ENCODE results near the gene RNF146.
"Not testable (repeated sequence)": the region's sequence is repeated elsewhere in the genome, so short reads cannot be mapped to it uniquely, and the experiment has no call there.

RNF146 gene

DNA sequence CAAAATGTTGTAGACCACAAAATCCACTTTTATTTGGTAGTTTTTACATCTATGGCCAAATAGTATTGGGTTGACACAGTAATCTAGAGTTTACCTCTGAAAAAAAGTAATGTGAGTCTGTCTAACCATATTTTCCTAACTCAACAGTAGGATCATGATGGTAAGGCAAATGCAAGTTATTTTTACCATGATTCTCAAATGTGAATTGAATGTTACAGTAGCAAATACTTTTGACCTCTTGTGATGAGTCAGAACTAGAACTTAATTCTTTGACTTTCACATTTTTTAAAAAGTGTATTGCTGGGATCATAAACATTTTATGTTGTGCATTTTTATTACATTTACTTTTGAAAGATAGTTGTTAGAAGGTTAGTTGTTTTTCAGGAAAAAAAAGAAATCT lies 22.0 kb downstream of the RNF146 start:
- no peak for DNase-seq

DNA sequence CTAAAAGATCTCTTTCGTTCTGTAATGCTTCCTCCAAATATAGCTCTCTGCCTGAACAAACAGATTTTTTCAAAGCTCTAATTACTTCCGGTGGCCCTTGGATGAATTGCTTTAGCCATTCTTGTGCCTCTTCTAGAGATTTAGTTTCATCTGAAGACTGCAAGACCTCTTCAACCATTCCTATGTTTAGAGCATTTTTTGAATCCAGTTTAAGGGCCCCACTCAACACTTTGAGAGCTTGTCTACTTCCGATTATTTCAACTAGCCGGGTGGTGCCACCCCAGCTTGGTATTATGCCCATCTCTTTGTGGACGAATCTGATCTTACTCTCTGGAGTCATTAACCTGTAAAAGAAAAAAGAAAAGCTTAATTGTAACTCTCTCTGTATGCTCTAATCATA lies 23.3 kb downstream of the RNF146 start:
- no peak for DNase-seq

GRCh38 chr6:127290391-127291265 lies 24.0 kb downstream of the RNF146 start:
- DNase-seq = no peak

- no peak for DNase-seq
Observed at GRCh38 chr6:127291495-127291894, 24.8 kb downstream of the RNF146 start.

DNA sequence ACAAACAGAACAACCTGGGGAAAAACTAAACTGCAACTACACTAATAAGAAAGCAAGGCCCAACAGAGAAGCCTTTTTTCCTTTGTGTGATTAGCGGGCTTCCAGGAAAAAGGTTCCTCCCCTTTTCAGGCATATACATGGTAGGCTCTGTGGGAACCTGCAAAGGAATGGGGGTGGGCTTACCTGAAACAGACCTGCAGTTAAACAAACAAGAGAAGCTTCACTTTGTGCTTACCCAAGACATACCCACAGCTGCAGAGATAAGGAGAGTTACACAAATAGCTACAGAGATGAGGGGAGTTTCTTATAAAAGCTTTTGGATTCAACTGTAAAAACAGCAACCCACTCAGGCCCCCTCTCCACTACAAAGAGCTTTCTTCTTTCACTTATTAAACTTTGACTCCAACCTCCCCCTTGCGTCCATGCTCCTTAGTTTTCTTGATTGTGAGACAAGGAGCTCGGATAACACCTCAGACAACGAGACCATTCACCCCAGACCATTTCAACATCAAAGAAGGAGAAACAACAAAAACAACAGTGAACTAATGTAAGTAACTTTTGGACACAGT lies 30.9 kb downstream of the RNF146 start:
- DNase-seq = no peak

GRCh38 chr6:127298475-127298874 lies 31.8 kb downstream of the RNF146 start:
- no peak for DNase-seq

DNA sequence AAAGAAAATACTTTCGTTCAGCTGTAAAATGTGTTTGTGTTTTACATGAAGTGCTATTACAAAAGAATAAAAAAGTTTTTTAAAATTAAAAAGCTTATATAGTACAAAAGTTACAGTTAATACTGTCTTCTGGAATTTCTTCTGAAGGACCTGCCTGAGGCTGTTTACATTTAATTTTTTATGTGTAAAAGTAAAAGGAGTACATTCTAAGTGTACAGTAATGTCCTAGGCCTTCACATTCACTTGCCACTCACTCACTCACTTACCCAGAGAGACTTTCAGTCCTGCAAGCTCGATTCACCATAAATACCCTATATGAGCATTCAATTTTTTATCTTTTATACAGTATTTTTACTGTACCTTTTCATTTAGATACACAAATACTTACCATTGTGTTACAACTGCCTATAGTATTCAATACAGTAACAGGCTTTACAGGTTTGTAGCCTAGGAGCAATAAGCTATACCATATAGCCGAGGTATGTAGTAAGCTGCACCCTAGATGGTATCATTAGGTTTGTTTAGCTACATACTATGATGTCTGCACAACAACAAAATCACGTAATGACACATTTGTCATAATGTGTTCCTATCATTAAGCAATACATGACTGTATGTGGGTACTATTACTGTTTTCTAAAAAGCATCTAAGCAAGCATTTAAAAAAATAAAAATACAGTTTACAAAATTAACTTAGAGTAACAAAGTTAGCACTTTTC lies 33.0 kb downstream of the RNF146 start:
- DNase-seq = no peak

- DNase-seq = no peak
Observed at GRCh38 chr6:127300411-127300810, 33.7 kb downstream of the RNF146 start.

DNA sequence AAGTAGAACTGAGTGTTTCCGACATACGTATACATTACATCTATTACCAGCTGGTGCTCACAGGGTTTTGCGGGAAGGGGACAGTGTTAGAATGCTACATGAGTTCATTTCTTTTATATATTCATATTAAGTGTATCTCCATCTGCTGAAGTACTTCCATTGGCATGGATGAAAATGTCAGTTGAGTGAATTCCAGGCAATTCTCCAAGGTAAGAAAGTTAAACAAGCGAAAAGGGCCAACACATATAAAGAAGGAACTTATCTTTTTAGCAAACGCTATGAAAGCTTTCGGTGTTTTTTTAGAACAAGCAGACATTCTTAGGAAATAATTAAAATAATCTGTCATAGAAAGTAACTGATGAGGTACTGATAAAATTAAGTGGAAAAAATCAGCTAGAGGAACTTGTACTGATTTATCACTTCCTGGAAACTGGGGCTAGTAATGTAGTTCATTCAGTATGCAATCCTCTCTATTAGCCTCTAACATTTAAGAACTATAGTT lies 34.6 kb downstream of the RNF146 start:
- DNase-seq = no peak

DNA sequence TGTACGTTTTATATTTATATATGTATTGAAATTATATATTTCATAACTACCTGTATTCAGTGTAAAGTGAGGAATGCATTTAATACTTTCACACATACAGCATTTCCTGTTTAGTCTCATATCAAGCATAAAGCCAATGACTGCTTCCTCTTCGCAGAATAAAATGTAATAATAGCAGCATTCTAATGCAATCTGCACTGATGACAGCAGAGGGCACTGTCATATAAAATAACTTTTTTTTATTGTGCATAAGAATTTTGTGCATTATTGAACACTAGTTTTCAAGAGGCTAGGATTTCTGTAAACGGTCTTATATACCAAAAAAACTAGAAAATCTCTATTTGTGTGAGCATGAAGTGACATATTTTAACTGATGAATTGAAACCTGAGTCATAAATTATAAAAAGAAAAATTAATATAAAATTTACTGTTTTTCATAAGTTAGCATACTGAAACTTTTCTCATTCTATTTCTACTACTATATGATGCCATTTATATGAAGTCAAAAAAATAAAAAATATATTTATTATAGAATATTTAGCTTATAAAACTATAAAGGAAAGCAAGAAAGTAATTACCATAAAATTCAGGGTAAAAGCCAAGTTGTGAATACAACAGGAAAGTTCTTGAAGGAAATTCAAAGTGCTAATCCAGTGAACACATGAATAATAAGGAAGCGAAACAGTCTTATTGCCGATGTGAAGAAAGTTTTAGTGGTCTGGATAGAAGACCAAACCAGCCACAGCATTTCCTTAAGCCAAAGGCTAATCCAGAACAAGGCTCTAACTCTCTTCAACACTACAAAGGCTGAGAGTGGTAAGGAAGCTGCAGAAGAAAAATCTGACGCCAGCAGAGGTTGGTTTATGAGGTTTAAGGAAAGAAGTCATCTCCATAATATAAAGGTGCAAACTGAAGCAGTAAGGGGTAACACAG lies 36.3 kb downstream of the RNF146 start:
- no peak for DNase-seq

- no peak for DNase-seq
Observed at GRCh38 chr6:127303917-127304316, 37.3 kb downstream of the RNF146 start.

GRCh38 chr6:127305741-127306140 lies 39.1 kb downstream of the RNF146 start:
- DNase-seq = no peak

DNA sequence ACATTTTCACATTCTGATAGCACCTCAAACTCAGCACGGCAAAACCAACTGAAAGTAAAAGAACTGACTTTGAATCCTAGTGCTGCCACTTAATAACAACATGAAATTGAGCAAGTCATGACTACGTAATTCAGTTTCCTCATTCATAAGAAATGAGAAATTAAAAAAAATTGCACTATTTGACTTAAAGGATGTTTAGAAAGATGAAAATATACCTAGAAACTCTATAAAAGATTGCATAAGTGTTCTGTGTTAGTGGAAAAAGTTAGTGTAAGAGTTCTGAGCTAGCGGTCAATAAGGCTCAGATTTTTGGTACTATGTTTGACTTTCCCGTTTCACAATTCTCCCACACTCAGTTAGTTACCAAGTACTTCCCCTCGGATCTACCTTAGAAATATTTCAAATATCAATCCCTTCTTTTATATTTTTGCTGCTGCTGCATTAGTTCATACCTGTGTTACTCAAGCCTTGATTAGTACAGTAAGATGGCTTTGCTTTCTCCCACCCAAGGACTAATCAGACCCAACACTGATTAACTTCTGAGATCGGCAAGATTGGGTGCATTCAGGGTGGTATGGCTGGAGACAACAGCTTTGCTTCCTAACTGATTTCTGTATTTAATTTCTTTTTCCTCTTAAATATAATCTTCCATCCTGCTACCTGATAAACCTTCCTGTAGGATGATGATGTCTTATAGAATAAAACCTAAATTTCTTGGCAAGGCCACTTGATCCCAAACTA lies 50.9 kb downstream of the RNF146 start:
- no peak for DNase-seq

DNA sequence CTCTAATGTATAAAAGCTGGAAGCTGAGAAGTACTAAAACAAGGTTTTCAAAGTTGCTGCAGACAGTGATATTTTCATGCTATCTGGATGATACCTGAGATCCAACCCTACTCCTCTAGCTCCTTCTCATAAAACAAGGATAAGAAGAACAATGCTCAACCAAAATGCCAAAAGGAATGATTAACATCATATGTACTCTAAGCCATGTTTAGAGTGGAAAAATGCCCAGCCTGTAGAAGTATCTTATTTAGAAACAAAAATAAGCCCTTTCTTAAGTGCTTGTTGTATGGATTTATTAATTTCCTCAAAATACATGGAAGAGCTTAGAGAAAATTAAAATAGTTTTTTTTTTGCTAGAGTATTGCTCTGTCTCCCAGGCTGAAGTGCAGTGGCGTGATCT lies 53.0 kb downstream of the RNF146 start:
- DNase-seq = no peak

DNA sequence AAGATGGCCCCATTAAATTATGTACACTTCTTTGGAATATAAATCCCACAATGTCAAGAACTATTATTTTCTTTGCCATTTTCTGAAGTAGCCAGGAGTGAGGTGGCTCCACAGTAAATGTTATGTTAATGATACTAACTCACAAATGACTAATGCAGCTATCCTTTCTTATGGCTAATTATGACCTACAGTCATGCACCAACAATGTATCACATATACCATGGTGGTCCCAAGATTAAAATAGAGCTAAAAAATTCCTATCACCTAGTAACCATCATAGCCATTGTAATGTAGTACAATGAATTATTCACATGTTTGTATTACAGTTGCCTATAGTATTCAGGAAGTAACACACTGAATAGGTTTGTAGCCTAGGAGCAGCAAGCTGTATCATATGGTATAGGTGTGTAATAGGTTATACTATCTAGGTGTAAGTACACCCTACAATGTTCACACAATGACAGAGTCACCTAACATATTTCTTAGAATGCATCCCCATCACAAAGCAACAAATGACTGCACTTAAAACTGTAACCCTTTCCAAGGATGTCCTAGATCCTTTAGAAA lies 61.5 kb downstream of the RNF146 start:
- DNase-seq = no peak

DNA sequence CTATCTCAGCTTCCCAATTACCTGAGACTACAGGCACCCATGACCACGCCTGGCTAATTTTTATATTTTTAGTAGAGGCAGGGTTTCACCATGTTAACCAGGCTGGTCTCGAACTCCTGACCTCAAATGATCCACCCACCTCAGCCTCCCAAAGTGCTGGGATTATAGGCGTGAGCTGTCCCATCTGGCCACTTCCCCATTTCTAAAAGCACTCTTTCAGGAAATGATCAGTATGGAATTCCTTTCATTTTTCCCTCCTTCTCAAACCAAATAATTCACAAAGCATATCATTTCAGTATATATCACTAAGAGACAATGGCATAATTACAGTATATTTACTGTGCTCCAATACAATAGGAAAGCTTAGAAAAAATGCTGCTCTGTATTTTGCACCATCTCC lies 64.6 kb downstream of the RNF146 start:
- DNase-seq = not testable (repeated sequence)

- no peak for DNase-seq
Observed at GRCh38 chr6:127332383-127332961, 65.8 kb downstream of the RNF146 start.
